Stimulated activated naive CD8-positive, alpha-beta T cell treated with anti-CD3 and anti-CD28 coated beads, Interleukin-15, amount 100 ng/mL, for 72 hours (primary cell): Measurements from ENCODE around the gene POGLUT2.
"Not testable (repeated sequence)": the region's sequence is repeated elsewhere in the genome, so short reads cannot be mapped to it uniquely, and the experiment has no call there.

Source experiments
- ATAC-seq: fragments of 150-1000 bp; cut with Tn5 transposase; 2 replicates; pipeline ENCODE4 v1.10.0; 2021; ENCODE audit warnings: mild to moderate bottlenecking, moderate library complexity
- DNase-seq, 2 donors: peaks; one replicate each; pipeline ENCODE4 v3.0.0; 2021 to 2022
- H3K27ac Mint-ChIP-seq, 2 donors: one replicate each; pipeline ENCODE4 v1.8.0; 2022; ENCODE audit warnings: mild to moderate bottlenecking in 2 of 2, mixed read lengths in 2 of 2, moderate library complexity in 2 of 2
- H3K27me3 Mint-ChIP-seq: one replicate; pipeline ENCODE4 v1.8.0; 2022; ENCODE audit warnings: mixed read lengths
- H3K4me1 Mint-ChIP-seq: one replicate; pipeline ENCODE4 v1.8.0; 2022; ENCODE audit warnings: mild to moderate bottlenecking, mixed read lengths
- H3K4me3 Mint-ChIP-seq, 2 donors: one replicate each; pipeline ENCODE4 v1.8.0; 2022; ENCODE audit warnings: mild to moderate bottlenecking in 2 of 2, mixed read lengths in 2 of 2, moderate library complexity in 1 of 2
- H3K9me3 Mint-ChIP-seq, 2 donors: one replicate each; pipeline ENCODE4 v1.8.0; 2022; ENCODE audit warnings: mixed read lengths in 2 of 2

The POGLUT2 gene

DNA sequence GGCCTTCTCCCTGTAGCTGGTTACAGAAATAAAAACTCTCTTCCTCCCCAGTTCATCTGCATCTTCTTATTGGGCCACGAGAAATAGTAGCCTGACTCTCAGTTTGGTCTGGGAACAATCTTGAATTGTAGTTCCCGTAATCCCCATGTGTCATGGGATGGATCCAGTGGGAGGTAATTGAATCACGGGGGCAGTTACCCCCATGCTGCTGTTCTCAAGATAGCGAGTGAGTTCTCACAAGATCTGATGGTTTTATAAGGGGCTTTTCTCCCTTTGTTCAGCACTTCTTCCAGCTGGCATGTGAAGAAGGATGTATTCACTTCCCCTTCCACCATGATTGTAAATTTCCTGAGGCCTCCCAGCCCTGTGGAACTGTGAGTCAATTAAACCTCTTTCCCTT lies 18.1 kb downstream of the POGLUT2 start:
- ATAC-seq, DNase-seq, H3K4me3 Mint-ChIP-seq, H3K27me3 Mint-ChIP-seq: not testable (repeated sequence)
- H3K27ac Mint-ChIP-seq, result peak overlapping the region; percentile 54 to 82
- peaks cover 34% of the 10 kb centered on the region for H3K4me1 Mint-ChIP-seq
- peaks cover 7 to 21% of the 10 kb centered on the region in 2 donors for H3K9me3 Mint-ChIP-seq

DNA sequence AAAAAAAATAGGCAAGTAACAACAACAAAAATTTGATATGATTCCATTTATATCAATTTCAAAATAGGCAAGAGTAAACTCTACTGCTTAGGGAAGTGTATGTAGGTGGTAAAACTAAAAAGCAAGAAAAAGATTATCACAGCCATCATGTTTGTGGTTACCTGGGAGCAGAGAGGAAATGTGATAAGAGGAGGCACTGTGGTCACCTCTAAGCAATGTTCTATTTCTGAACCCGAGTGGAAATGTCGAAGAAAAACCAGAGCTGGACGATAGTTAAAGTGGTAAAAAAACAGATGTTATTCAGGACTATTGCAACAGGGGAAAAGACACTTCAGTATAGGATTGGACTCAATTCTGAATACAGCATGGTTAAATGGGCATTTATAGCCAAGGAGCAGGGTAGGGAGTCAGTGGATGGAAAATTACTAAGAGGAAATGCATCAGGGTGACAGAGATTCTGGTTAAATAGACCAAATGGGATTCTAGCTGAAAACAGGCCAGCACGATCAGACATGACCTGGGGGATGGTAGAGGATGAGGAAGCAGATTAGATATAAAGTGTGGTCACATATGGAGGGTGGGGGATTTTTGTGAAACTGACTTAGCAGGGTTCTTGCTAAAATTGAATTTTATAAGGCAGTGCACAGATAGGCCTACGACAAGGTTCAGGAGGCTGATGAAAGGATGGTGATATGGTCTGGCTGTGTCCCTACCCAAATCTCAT lies 19.2 kb downstream of the POGLUT2 start:
- H3K27me3 Mint-ChIP-seq, result no peaks in the 10 kb centered on the region
- H3K4me1 Mint-ChIP-seq, result peaks cover 40% of the 10 kb centered on the region
- peak overlapping the region; percentile 53 to 55 for H3K4me3 Mint-ChIP-seq
- DNase-seq (peak; percentile 28 to 42), ATAC-seq (peak; percentile 90)
- H3K27ac Mint-ChIP-seq, result peak overlapping the region; percentile 82 to 93
- H3K9me3 Mint-ChIP-seq, result peaks cover 7 to 21% of the 10 kb centered on the region in 2 donors

DNA sequence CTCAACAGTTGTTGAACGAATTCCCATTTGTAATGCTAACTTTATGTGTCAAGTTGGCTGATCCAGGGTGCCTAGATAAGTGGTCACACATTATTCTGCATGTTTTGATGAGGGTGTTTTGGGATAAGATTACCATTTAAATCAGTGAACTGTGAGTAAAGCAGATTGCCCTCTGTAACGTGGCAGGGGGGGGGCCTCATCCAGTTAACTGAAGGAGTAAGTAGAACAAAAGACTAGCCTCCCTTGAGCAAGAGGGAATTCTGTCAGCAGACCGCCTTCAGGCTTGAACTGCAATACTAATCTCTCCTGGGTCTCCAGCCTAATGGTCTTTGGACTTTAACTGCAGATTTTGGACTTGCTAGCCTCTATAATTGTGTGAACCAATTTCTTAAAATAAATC lies 21.0 kb downstream of the POGLUT2 start:
- Mint-ChIP-seq H3K4me3 (no peak overlapping the region), H3K9me3 (peaks cover 7 to 21% of the 10 kb centered on the region in 2 donors), H3K27ac (no peak overlapping the region), H3K27me3 (no peaks in the 10 kb centered on the region), H3K4me1 (peaks cover 52% of the 10 kb centered on the region)
- DNase-seq (no peak), ATAC-seq (no peak)

DNA sequence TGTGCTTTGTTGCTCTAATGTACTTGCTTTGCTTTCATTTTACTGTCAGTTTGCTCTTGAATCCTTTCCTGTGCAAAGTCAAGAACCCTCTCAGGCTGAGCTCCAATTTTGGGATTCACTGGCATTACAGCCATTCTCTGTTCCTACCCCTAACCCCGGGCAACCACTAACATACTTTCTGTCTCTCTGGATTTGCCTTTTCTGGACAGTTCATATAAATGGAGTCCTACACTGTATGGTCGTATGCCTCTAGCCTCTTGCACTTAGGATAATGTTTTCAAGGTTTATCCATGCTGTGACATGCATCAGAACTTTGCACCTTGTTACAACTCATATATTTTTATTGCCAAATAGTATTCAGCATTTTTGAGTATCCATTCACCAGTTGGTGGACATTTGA lies 22.5 kb downstream of the POGLUT2 start:
- H3K9me3 Mint-ChIP-seq, result peaks cover 5 to 6% of the 10 kb centered on the region in 2 donors
- DNase-seq (no peak), ATAC-seq (no peak)
- no peak overlapping the region for H3K27ac Mint-ChIP-seq
- no peak overlapping the region for H3K4me3 Mint-ChIP-seq
- H3K4me1 Mint-ChIP-seq, result peaks cover 65% of the 10 kb centered on the region
- no peaks in the 10 kb centered on the region for H3K27me3 Mint-ChIP-seq

DNA sequence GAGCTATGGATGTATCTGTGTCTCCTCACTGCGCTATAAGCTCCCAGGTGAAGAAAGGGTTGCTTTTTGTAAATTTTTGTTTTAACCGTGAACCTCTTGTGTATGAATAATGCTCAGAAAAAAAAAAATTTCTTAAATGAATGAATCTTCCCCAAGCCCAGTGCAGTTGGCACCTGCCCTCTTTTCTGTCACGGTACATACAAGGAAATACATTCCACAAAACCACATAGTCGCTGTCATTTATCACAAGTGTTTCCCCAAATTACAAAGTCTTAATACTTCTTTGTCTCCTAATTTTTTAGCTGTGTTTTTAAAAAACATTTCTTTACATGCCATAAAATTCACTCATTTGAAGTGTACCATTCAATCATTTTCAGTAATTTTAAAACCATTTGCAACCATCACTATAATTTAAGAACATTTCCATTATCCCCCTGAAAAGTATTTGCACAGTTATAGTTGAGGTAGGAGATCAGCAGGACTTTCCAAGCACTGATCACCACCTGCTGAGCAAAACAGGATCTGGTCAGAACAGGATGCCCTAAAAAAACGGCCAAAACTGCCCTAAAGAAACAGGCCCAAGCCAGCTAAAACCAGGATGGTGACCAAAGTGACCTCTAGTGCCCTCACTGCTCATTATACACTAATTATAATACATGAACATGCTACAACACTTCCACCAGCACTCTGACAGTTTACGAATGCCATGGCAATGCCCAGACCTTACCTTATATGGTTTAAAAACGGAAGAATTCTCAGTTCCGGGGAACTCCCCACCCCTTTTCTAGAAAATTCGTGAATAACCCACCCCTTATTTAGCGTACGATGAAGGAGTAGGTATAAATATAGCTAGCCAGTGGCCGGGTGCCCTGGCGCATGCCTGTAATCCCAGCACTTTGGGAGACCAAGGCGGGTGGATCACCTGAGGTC lies 23.9 kb downstream of the POGLUT2 start:
- Mint-ChIP-seq H3K9me3 (no peaks in the 10 kb centered on the region), H3K27me3 (no peaks in the 10 kb centered on the region), H3K4me1 (peaks cover 65% of the 10 kb centered on the region), H3K4me3 (peak overlapping the region; percentile 78 to 79), H3K27ac (peak overlapping the region; percentile 74 to 95)
- DNase-seq, result no peak
- no peak for ATAC-seq

DNA sequence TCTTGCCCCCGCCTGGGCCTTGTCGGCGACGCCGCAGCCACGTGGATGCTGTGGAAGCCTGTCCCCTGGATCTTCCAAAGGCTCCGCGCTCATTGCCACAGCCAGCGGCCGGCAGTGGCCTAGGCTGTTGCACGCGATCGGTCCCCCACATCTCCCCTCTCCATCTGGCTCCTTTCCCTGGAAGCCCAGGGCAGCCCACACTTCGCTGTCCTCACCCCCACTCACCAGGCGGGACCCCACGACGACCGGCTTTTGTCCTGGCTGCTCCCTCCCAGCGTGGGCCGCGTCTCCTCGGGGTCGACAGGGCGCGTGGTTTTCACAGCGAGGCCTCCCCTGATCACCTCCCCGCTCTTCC lies 24.6 kb downstream of the POGLUT2 start:
- DNase-seq (no peak), ATAC-seq (peak; percentile 7)
- H3K27me3 Mint-ChIP-seq, result no peaks in the 10 kb centered on the region
- H3K4me1 Mint-ChIP-seq, result peaks cover 62% of the 10 kb centered on the region
- H3K9me3 Mint-ChIP-seq, result no peaks in the 10 kb centered on the region
- peak overlapping the region; percentile 74 to 95 for H3K27ac Mint-ChIP-seq
- H3K4me3 Mint-ChIP-seq, result peak overlapping the region; percentile 78 to 79

DNA sequence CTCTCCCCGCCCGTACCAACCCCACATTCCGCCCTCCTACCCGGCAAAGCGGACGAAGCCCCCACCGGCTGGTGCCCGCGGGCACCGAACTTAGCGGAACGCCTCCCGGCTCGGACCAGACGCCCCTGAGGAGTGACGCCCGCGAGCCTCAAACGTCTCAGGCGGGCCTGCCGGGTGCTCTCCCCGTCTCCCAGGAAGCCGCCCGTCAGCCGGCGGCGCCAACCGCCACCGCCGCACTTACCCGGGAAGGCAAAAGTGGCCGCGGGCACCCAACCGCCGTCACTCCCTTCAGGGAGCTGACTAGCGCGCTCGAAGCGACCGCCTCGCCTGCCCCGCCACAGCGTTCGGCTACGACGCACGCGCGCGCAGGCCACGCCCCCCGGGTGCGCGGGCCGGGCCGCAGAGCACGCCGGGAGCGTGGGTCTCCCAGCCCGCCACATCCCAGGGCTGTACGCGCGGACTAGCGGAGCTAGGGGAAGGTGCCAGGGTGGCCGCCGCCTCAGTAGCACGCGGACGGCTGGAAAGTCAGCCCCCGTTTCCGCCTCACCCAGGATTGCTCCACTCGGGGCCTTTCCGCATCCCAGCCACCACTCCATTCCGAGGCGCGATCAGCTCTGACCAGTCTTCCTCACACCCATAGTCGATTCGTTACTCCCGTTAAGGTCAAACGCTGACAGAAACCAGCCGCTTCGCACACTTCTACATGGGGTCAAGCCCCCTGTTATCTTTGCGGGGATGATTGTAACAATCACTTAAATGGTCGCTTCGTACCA lies 25.1 kb downstream of the POGLUT2 start, which contains the start of gene TEX30:
Gene TEX30, minus strand, starts transcription at position 346 of the 773 bp plus-strand sequence. CDS start 3,760 bp downstream, outside the sequence.
- DNase-seq (peak; percentile 89 to 90), ATAC-seq (peak; percentile 96)
- Mint-ChIP-seq H3K9me3 (no peaks in the 10 kb centered on the region), H3K4me3 (peak within 1 kb of the TSS; percentile 78 to 79), H3K4me1 (peaks cover 57% of the 10 kb centered on the region), H3K27me3 (no peaks in the 10 kb centered on the region), H3K27ac (peak within 1 kb of the TSS; percentile 81 to 95)

DNA sequence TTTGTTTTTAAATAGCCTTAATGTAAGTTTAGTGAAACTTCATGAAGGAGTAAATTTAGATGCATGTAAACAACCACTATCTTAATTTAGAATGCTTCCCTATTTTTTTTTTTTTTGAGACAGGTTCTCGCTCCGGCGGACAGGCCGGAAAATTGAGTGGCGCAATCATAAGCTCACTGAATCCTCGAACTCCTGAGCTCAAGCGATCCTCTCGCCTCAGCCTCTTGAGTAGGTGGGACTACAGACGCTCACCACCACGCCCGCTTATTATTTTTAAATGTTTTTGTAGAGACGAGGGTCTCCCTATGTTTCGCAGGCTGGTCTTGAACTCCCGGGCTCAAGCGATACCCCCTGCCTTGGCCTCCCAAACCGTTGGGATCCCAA lies 26.7 kb downstream of the POGLUT2 start:
- Mint-ChIP-seq H3K9me3 (no peaks in the 10 kb centered on the region), H3K27ac (no peak overlapping the region), H3K27me3 (no peaks in the 10 kb centered on the region), H3K4me3 (peak overlapping the region; percentile 78 to 79), H3K4me1 (peaks cover 57% of the 10 kb centered on the region)
- no peak for ATAC-seq
- no peak for DNase-seq

DNA sequence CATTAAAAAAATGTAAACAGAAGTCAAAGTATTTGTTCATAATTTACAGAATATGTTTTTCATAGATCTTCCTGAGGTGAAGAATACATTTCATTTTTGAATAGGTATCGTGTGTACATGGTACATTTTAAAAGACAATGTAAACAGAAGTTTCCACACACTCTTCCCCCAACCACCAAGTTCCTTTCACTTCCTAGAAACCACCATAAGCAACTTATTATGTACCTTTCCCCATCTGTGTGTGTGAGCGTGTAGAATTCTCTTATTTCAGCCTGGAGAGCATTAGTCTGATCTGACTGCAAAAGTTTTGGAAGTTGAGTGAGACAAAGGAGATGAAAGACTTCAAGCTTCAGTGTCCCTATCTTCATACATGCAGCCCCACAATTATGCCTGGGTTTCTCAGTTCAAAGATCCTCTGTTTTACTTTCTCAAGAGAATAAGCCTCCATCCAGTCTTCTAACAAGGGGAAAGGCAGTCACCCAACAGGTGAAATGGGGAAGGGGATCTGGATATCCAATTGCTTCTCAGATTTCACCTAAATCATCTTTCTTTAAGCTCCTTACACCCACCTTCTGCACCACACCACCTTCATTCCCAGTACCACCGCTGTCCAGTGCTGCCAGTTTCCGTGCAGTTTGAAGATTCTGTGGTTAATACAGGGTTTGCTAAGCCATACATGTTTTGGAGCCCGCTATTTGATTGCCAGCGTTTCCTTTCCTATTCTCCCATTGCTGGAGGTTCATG lies 27.3 kb downstream of the POGLUT2 start:
- Mint-ChIP-seq H3K27ac (no peak overlapping the region), H3K27me3 (no peaks in the 10 kb centered on the region), H3K4me1 (peaks cover 55% of the 10 kb centered on the region), H3K9me3 (no peaks in the 10 kb centered on the region), H3K4me3 (peak overlapping the region; percentile 54 to 79)
- DNase-seq (no peak), ATAC-seq (no peak)

DNA sequence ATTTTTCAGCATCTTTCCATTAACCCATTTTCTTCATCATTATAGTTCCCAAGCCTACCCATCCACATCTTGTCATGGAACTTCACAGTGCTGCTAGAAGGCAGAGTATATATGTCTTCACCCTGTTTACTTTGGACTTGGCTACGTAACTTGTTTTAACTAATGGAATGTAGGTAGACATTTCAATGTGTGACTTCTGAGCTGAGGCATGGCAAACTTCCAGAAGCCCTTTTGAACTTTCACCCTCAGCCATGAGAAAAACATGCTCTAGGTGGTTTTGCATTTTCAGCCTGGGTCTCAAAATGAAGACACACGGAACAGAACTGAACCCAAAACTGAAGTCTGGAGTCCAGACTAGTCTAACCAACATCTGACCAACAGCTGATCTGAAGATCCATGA lies 28.3 kb downstream of the POGLUT2 start:
- Mint-ChIP-seq H3K4me1 (peaks cover 50% of the 10 kb centered on the region), H3K27me3 (no peaks in the 10 kb centered on the region), H3K9me3 (no peaks in the 10 kb centered on the region), H3K4me3 (no peak overlapping the region), H3K27ac (no peak overlapping the region)
- ATAC-seq (no peak), DNase-seq (no peak)

DNA sequence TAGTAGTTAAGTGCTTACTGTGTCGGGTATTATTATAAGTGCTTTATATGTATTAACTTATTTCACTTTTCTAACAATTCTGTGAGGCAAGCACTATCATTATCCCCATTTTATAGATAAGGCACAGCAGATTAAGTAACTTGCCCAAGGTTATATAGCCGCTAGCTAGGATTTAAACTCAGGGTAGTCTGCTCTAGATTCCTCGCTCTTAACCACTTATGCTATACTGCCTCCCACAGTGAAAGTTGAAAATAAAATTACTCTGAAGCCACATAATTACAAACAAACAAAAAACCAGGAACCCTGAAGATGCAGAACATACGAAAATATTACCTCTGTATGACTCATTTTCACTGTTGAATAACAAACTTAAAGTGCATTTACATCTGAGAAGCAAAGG lies 29.1 kb downstream of the POGLUT2 start:
- no peak for DNase-seq
- Mint-ChIP-seq H3K27me3 (no peaks in the 10 kb centered on the region), H3K27ac (no peak overlapping the region), H3K4me3 (no peak overlapping the region), H3K9me3 (no peaks in the 10 kb centered on the region), H3K4me1 (peaks cover 45% of the 10 kb centered on the region)
- ATAC-seq, result no peak

DNA sequence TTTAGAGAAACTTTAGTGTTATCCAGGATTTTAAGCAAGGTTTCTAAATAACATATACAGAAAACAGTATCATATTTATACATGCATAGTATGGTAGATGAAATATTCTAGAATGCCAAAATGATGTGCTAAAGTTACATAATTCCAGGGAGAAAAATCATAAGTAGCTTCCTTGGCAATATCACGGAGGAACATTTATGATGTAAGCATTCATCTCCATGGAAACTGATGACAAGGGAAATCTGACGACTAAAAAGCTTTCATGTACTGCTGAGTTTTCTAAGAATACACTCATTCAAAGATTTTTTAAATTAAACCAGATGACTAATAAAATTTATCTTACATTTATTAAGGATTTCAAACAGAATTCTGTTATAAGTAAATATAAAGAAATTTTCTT lies 29.9 kb downstream of the POGLUT2 start:
- Mint-ChIP-seq H3K4me1 (peaks cover 37% of the 10 kb centered on the region), H3K27me3 (no peaks in the 10 kb centered on the region), H3K27ac (no peak overlapping the region), H3K9me3 (no peaks in the 10 kb centered on the region), H3K4me3 (no peak overlapping the region)
- ATAC-seq (no peak), DNase-seq (no peak)

DNA sequence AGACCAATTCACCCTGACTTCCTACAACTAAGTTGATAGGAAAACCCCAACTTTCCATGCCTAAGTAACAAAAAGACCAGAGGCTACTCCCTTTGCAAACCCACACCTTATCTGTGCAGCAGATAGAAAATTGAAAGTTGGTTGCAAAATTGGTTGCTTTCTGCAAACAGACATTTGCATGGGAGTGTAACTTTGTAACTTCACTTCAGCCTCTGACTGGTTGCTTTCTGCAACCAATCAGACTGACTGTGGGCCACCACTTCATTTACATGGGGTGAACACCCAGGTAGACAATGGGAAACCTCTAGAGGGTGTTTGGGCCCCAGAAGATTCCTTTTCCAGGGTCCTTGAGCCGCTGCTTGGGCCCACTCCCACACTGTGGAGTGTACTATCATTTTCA lies 35.0 kb downstream of the POGLUT2 start:
- ATAC-seq (no peak), DNase-seq (no peak)
- H3K27ac Mint-ChIP-seq, result no peak overlapping the region
- no peaks in the 10 kb centered on the region for H3K27me3 Mint-ChIP-seq
- no peaks in the 10 kb centered on the region for H3K4me1 Mint-ChIP-seq
- H3K4me3 Mint-ChIP-seq, result no peak overlapping the region
- no peaks in the 10 kb centered on the region for H3K9me3 Mint-ChIP-seq

DNA sequence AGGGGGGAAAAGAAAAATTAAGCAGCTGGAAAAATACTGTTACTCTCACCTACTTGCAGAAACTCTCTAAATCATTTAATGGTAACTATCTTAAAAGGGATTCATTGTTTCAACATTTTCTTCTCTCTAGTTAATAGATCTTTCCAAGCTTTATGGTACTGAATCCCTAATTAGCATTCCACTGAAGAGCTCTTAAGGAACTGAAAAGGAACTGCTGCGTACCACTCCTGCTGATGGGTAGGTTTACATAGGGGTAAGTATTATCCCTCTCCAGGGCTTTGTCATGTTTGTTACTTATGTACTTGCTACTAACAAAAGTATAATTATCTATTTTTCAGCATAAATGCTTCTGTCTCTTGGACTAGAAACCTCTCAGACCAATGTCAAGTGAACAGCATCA lies 37.7 kb downstream of the POGLUT2 start:
- H3K27me3 Mint-ChIP-seq, result no peaks in the 10 kb centered on the region
- H3K4me3 Mint-ChIP-seq, result no peak overlapping the region
- H3K9me3 Mint-ChIP-seq, result no peaks in the 10 kb centered on the region
- DNase-seq (no peak), ATAC-seq (no peak)
- H3K27ac Mint-ChIP-seq, result no peak overlapping the region
- no peaks in the 10 kb centered on the region for H3K4me1 Mint-ChIP-seq

DNA sequence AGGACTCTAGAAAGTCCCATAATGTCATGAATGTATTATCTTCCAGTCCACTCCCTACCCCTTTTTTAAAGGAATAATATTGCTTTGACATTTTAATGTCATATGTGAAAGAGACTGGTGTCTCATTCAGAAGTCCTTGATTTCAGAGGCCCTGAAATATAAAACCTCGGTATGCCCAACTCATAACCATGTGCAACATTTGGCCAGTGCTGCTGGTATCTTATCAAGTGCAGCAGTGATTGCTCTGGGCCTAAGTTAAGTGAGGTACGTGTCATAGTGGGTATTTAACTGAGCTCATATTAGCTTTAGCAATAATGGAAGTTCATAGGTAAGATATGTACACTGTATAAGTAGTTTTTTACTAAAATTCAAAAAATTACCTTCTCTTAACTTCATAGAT lies 39.9 kb downstream of the POGLUT2 start:
- Mint-ChIP-seq H3K27me3 (no peaks in the 10 kb centered on the region), H3K27ac (no peak overlapping the region), H3K4me1 (no peaks in the 10 kb centered on the region), H3K4me3 (no peak overlapping the region), H3K9me3 (no peaks in the 10 kb centered on the region)
- DNase-seq (no peak), ATAC-seq (no peak)
